GM04504 (cell line): ENCODE results near the gene IP6K3.
A peak's percentile ranks its signal among the peaks of the same experiment; 100 is the strongest.

Source experiments
- DNase-seq: peaks from one replicate; pipeline ENCODE4 v3.0.0-alpha.2; 2012; ENCODE audit warnings: low read depth

IP6K3 gene

GRCh38 chr6:33723371-33724085, 23.2 kb downstream of the IP6K3 start:
- no peak for DNase-seq

- no peak for DNase-seq
Observed at GRCh38 chr6:33722103-33722623, 24.5 kb downstream of the IP6K3 start.

- no peak for DNase-seq
Observed at GRCh38 chr6:33721508-33721907, 25.2 kb downstream of the IP6K3 start.

GRCh38 chr6:33720998-33721397, 25.7 kb downstream of the IP6K3 start:
- DNase-seq, result no peak

GRCh38 chr6:33719326-33719987, 27.2 kb downstream of the IP6K3 start:
- DNase-seq, result no peak

- DNase-seq, result no peak
Observed at GRCh38 chr6:33718713-33719112, 28.0 kb downstream of the IP6K3 start.

GRCh38 chr6:33717934-33718455, 28.7 kb downstream of the IP6K3 start:
- no peak for DNase-seq

- no peak for DNase-seq
Observed at GRCh38 chr6:33716890-33717632, 29.6 kb downstream of the IP6K3 start.

GRCh38 chr6:33716379-33716778, 30.3 kb downstream of the IP6K3 start:
- DNase-seq, result no peak

- DNase-seq, result no peak
Observed at GRCh38 chr6:33714385-33715040, 32.2 kb downstream of the IP6K3 start.

- no peak for DNase-seq
Observed at GRCh38 chr6:33713786-33714185, 32.9 kb downstream of the IP6K3 start.

GRCh38 chr6:33712914-33713313, 33.8 kb downstream of the IP6K3 start:
- no peak for DNase-seq

GRCh38 chr6:33711140-33712129, 35.3 kb downstream of the IP6K3 start, which contains the start of gene UQCC2:
TSS of gene UQCC2 (minus strand) at chr6:33711700. CDS start at chr6:33711686, 14 bp downstream.
- peak; percentile 89 for DNase-seq

GRCh38 chr6:33710296-33711121, 36.2 kb downstream of the IP6K3 start:
- no peak for DNase-seq

GRCh38 chr6:33709605-33710295, 37.0 kb downstream of the IP6K3 start:
- no peak for DNase-seq

- no peak for DNase-seq
Observed at GRCh38 chr6:33708516-33709204, 38.0 kb downstream of the IP6K3 start.

GRCh38 chr6:33707771-33708170, 38.9 kb downstream of the IP6K3 start:
- DNase-seq, result no peak

- no peak for DNase-seq
Observed at GRCh38 chr6:33705955-33706725, 40.6 kb downstream of the IP6K3 start.
